ENCODE measurements around the gene ABCA1. TPM values are rescaled to one million over a fixed set of nuclear protein-coding genes. Genes with fewer than 3 reads are reported as not detected.
A peak's percentile ranks its signal among the peaks of the same experiment; 100 is the strongest.

The ABCA1 gene
- total and polyA plus RNA-seq, 12 donors = 1.3 to 35.0 (median 11.3) TPM

- H3K27me3 ChIP-seq = no peaks in the 10 kb centered on the region
- H3K27ac ChIP-seq = peak overlapping the region in 2 of 10 donors; percentile 5 to 23
- no peak for TF ChIP-seq CTCF (IDR thresholded peaks at IDR 0.05)
- ATAC-seq (no peak), DNase-seq (no peak)
- H3K4me1 ChIP-seq = peaks cover 0 to 22% (median 4%) of the 10 kb centered on the region in 9 donors
- H3K4me3 ChIP-seq = no peak overlapping the region
- H3K9me3 ChIP-seq = no peaks in the 10 kb centered on the region
- intact Hi-C loops (cut with DNase I) = no loop called here
- WGBS, 2 donors = 55 to 57% methylated on average over 2 of the region's 2 CpGs
- H3K36me3 ChIP-seq = peaks cover 0 to 84% (median 37%) of the 10 kb centered on the region in 9 donors
These were observed 143.9 kb downstream of the ABCA1 start for GRCh38 chr9:104784098-104784497.

- no peaks in the 10 kb centered on the region for H3K27me3 ChIP-seq
- 87 to 94% methylated on average over 4 of the region's 4 CpGs for WGBS, 2 donors
- no peak for TF ChIP-seq CTCF (IDR thresholded peaks at IDR 0.05)
- intact Hi-C loops (cut with DNase I) = no loop called here
- H3K36me3 ChIP-seq = peaks cover 0 to 84% (median 32%) of the 10 kb centered on the region in 9 donors
- no peak overlapping the region for H3K4me3 ChIP-seq
- ATAC-seq (peak in 1 of 8 donors; percentile 13), DNase-seq (no peak)
- no peaks in the 10 kb centered on the region for H3K9me3 ChIP-seq
- peaks cover 0 to 22% (median 4%) of the 10 kb centered on the region in 9 donors for H3K4me1 ChIP-seq
- no peak overlapping the region for H3K27ac ChIP-seq
These were observed 144.4 kb downstream of the ABCA1 start for GRCh38 chr9:104783588-104783987.

GRCh38 chr9:104780796-104781395 is 147.1 kb downstream of the ABCA1 start:
- Histone ChIP-seq H3K27me3 (no peaks in the 10 kb centered on the region), H3K36me3 (peaks cover 0 to 66% (median 13%) of the 10 kb centered on the region in 9 donors), H3K9me3 (no peaks in the 10 kb centered on the region), H3K4me1 (peaks cover 0 to 42% (median 21%) of the 10 kb centered on the region in 9 donors), H3K27ac (peak overlapping the region in 3 of 10 donors; percentile 3 to 45 (median 9)), H3K4me3 (no peak overlapping the region)
- intact Hi-C loops (cut with DNase I) = no loop called here
- peak in 7 of 9 donors; percentile 26 to 54 (median 37) for TF ChIP-seq CTCF (IDR thresholded peaks at IDR 0.05)
- ATAC-seq = no peak
- no peak for DNase-seq
- 75 to 76% methylated on average over 1 of the region's 1 CpG for WGBS, 2 donors

DNA sequence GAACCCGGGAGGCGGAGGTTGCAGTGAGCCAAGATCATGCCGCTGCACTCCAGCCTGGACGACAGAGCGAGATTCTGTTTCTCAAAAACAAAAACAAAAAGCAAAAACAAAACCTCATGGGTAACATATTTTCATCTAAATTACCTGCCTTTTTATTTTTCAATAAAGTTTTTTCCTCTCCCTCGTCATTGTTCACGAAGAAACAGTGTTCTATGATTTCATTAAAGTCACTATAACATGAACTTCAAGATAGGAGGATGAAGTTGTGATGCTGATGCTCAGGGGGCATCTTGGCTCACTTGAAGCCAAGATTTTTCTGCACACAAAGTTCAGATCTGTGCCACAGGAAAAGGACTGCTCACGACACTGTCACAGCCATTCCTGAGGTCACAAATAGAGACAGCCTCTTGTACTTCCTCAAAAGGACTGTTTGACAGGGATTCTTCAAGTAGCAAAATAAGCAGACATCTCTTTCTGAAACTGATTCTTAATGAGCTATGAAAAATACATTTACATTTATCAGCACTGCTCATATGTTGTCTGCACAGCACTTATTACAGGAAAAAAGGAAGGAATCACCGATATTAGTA is 147.9 kb downstream of the ABCA1 start:
- no peaks in the 10 kb centered on the region for H3K27me3 ChIP-seq
- no peak overlapping the region for H3K4me3 ChIP-seq
- no peak for DNase-seq
- peaks cover 0 to 50% (median 25%) of the 10 kb centered on the region in 9 donors for H3K4me1 ChIP-seq
- ATAC-seq = no peak
- peaks cover 0 to 61% (median 10%) of the 10 kb centered on the region in 9 donors for H3K36me3 ChIP-seq
- WGBS, 2 donors = 80 to 84% methylated on average over 9 of the region's 9 CpGs
- TF ChIP-seq CTCF (IDR thresholded peaks at IDR 0.05) = no peak
- intact Hi-C loops (cut with DNase I) = no loop called here
- peak overlapping the region in 2 of 10 donors; percentile 9 to 45 for H3K27ac ChIP-seq
- no peaks in the 10 kb centered on the region for H3K9me3 ChIP-seq
